ENCODE data around the gene PLD1.
"Not testable (repeated sequence)": the region's sequence is repeated elsewhere in the genome, so short reads cannot be mapped to it uniquely, and the experiment has no call there.

The PLD1 gene

GRCh38 chr3:171649911-171650592 lies 160.2 kb downstream of the PLD1 start:
- DNase-seq = no peak

- DNase-seq = no peak
Measured at GRCh38 chr3:171649267-171649666, 161.0 kb downstream of the PLD1 start.

GRCh38 chr3:171648069-171648468 lies 162.2 kb downstream of the PLD1 start:
- DNase-seq = no peak

GRCh38 chr3:171646357-171647133 lies 163.7 kb downstream of the PLD1 start:
- DNase-seq = no peak

GRCh38 chr3:171644681-171645080 lies 165.6 kb downstream of the PLD1 start:
- no peak for DNase-seq

GRCh38 chr3:171643681-171644080 lies 166.6 kb downstream of the PLD1 start:
- no peak for DNase-seq

- no peak for DNase-seq
Measured at GRCh38 chr3:171643033-171643432, 167.2 kb downstream of the PLD1 start.

- no peak for DNase-seq
Measured at GRCh38 chr3:171640520-171641412, 169.5 kb downstream of the PLD1 start.

GRCh38 chr3:171636666-171637065 lies 173.6 kb downstream of the PLD1 start:
- DNase-seq = no peak

GRCh38 chr3:171632766-171633165 lies 177.5 kb downstream of the PLD1 start:
- DNase-seq = no peak

- not testable (repeated sequence) for DNase-seq
Measured at GRCh38 chr3:171626799-171627198, 183.5 kb downstream of the PLD1 start.

- no peak for DNase-seq
Measured at GRCh38 chr3:171622126-171622525, 188.2 kb downstream of the PLD1 start.

GRCh38 chr3:171620825-171621434 lies 189.4 kb downstream of the PLD1 start:
- no peak for DNase-seq

- no peak for DNase-seq
Measured at GRCh38 chr3:171616798-171617197, 193.5 kb downstream of the PLD1 start.

- no peak for DNase-seq
Measured at GRCh38 chr3:171615686-171616085, 194.6 kb downstream of the PLD1 start.

- DNase-seq = no peak
Measured at GRCh38 chr3:171615281-171615680, 195.0 kb downstream of the PLD1 start.

- no peak for DNase-seq
Measured at GRCh38 chr3:171614318-171614921, 195.9 kb downstream of the PLD1 start.

- no peak for DNase-seq
Measured at GRCh38 chr3:171607452-171607851, 202.8 kb downstream of the PLD1 start.

GRCh38 chr3:171606151-171606751 lies 204.0 kb downstream of the PLD1 start:
- DNase-seq = no peak

- DNase-seq = no peak
Measured at GRCh38 chr3:171604370-171604769, 205.9 kb downstream of the PLD1 start.

GRCh38 chr3:171602072-171602471 lies 208.2 kb downstream of the PLD1 start:
- no peak for DNase-seq

GRCh38 chr3:171600030-171600429 lies 210.3 kb downstream of the PLD1 start:
- no peak for DNase-seq
